GM19023 (cell line): ENCODE data around the gene ACOT4.
"Not testable (repeated sequence)": the region's sequence is repeated elsewhere in the genome, so short reads cannot be mapped to it uniquely, and the experiment has no call there.

ENCODE experiments used
- ATAC-seq: cut with Tn5 transposase; IDR thresholded peaks from one replicate; pipeline ENCODE4 v1.9.1; 2021; ENCODE audit warnings: mild to moderate bottlenecking, moderate library complexity; ENCODE audit not compliant: unreplicated experiment

ACOT4 gene

DNA sequence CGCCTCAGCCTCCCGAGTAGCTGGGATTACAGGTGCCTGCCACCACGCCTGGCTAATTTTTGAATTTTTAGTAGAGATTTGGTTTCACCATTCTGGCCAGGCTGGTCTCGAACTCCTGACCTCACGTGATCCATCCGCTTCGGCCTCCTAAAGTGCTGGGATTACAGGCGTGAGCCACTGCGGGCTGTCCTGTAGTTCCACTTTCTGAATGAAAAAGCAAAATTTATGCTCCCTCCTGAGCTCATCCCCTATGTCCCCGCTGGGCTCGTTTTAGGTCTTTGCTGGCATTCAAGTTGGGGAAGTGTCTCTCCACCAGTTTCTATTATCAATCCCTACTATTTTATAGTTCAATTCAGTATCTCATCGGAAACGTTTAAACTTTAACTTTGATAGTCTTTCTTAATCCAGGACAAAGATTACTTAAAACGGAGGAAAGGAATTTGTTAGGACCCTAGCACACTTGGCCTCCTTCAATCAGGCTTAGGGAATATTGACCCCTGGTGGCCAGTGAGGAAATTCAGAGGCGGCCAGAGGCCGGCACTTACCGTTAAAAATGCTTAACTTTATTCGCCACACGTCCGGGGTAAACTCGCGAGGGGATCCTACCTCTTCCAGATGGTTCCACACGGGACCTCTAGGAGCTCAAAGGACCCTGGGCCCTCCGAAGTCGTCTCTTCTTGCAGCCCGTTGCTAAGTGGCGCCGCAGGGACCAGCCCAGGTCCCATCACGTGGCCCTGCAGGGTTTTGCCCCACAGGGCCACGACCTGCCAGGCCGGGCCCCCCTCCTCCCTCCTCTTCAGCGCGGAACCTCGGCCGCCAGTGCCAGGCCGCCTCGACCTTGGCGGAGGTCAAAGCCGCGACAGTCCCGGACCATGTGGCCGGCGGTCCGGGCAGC, 41.7 kb downstream of the ACOT4 start:
- ATAC-seq, result no peak

DNA sequence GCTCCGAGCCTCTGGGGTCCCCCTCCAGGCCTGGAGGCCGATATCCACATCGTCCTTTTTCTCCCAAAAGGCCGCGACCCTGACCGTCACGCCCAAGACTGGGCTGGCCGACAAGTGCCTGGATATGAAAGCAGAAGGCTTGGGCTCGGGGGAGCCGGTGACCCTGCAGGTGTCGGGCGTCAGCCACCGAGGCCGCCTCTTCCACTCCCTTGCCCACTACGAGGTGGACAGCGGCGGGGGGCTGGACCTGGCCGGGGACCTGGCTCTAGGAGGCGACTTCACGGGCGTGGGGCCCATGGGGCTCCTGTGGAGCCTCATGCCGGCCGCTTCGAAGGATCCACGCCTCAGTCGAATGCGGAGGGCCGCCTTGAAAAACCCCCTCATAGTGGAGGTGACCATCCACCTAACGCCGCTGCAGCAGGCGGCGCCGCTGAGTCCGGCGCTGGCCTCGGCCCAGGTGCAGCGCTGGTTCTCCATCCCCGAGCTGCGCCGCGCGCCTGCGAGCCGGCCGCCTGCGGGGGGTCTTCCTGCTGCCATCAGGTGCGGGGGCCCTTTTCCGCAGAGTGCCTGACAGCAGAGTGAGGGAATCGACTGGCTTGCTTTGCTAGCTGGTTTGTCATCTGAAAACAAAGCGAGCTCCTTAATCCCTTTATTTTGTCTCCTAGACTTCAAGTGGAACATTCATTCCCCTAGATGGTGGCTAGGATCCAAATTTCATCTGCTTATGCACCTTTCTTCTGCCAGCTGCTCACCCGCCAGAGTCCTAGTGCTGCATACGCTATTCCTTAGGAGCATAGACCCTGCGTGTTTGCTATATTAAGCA, 42.5 kb downstream of the ACOT4 start:
- no peak for ATAC-seq

DNA sequence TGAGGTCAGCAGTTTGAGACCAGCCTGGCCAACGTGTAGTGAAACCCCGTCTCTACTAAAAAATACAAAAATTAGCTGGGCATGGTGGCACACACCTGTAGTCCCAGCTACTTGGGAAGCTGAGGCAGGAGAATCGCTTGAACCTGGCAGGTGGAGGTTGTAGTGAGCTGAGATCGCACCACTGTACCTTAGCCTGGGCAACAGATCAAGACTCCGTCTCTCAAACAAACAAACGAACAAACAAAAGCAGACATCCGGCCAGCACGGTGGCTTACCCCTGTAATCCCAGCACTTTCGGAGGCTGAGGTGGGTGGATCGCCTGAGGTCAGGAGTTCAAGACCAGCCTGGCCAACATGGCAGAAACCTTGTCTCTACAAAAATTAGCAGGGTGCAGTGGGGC, 44.7 kb downstream of the ACOT4 start:
- not testable (repeated sequence) for ATAC-seq

DNA sequence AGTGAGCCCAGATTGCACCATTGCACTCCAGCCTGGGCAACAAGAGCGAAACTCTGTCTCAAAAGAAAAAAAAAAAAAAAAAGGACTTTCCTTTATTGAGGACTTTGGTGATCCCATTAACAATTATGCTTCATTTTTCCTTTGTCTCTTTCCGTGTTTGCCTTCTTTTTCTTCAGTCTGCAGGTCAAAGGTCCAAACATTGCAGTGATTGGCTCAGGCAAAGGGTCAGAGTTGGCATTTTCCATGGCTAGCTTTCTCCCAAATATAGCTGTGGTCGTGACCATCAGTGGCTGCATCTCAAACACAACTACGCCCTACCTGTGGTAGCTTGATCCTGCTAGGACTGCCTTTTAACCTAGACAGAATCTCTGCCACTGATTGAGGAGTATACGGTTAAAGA, 46.2 kb downstream of the ACOT4 start:
- no peak for ATAC-seq

DNA sequence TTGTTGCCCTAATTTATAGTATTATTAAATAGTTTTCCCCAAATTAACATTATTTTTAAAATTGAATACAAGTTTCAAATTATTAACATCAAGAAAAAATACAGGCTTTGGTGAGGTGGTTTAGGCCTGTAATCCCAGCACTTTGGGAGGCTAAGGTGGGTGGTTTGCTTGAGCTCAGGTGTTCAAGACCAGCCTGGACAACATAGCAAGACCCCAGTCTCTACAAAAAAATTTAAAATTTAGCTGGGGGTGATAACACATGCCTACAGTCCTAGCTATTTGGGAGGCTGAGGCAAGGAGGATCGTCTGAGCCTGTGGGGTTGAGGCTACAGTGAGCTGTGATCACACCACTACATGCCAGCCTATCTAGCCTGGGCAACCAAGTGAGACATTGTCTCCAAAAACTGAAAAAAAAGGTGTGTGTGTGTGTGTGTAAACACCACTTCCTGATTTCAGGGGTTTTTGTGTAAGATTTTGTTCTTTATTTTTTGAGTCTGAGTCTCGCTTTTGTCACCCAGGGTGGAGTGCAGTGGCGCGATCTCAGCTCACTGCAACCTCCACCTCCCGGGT, 49.2 kb downstream of the ACOT4 start:
- ATAC-seq, result no peak

DNA sequence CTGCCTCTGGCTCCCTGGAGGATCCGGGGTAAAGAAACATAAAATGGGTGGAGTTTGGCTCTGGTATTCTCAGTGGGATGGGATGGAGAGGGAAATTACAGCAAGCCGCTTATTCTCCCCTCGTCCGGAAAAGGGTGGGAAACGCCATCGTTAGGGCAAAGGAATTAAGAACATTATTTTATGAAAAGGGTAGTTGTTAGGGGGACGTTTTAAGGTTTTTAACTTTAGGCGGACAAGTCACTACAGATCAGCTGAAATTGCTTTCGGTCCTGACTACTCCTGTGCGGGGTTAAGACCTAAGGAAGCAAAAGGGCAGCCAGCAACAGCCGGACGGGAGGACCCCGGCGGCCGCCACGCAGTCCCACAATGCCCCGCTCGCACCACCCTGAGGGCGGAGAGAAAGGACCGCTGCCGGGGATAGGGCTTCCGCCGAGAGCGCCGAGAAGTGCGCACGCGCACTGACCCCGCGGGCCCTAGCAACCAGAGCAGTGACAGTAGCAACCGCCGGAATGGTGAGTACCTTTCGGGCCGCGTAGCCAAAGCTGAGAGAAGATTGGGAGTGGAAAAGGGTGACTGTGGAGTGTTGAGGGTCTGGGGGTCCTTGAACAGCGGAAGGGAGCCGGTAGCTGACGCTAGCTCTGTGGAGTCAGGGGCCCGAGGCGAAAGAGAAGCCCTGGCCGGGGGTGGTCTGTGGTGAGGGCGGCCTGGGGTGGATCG, 53.0 kb downstream of the ACOT4 start, which contains the start of gene DNAL1:
Gene DNAL1, plus strand, starts transcription at position 456 of the 717 bp plus-strand sequence. Its CDS starts 54 bp downstream, at position 510.
- ATAC-seq, result peak; percentile 96

DNA sequence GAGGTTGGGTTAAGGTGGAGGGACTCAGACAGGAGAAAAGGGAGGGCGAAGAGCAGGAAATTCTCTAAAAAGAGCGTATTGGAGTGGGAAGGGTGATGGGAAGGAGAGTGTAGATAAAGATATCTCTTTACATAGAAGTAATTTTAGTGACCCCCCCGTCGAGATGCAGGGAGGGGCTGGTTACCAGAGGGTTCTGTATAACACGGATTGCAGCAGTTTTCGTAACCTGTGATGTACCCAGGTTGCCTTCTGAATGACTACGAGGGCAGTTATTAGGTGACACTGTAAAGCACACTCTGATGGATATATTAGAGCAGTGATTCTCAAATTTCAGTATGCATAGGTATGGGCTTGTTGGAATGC, 53.6 kb downstream of the ACOT4 start:
- no peak for ATAC-seq
